WTC11 (cell line): ENCODE data around the gene CA10. TPM values are rescaled to one million over a fixed set of nuclear protein-coding genes. Genes with fewer than 3 reads are reported as not detected.

Source experiments
- ATAC-seq: fragments of 200-7000 bp; cut with Tn5 transposase; 2 replicates; pipeline ENCODE4 v1.10.0; 2021; ENCODE audit warnings: mild to moderate bottlenecking, moderate library complexity
- CTCF ChIA-PET: fragments of 300-600 bp; sonication (Branson Sonifier 250); formaldehyde crosslinking; loops from one replicate; lab custom pipeline; 2021; ENCODE audit warnings: antibody characterized with exemption; lab: Charles Lee
- POLR2A ChIA-PET: fragments of 350-600 bp; sonication (Branson Sonifier 250); formaldehyde crosslinking; loops from one replicate; lab custom pipeline; 2021; ENCODE audit warnings: antibody characterized with exemption; lab: Charles Lee
- DNase-seq: peaks from one replicate; pipeline ENCODE4 v3.0.0; 2021; ENCODE audit warnings: low spot score
- H3K27ac Mint-ChIP-seq: 2 replicates; pipeline ENCODE4 v1.8.0; 2021; ENCODE audit warnings: mixed read lengths
- H3K27me3 Mint-ChIP-seq: 2 replicates; pipeline ENCODE4 v1.8.0; 2021; ENCODE audit warnings: low read depth, mild to moderate bottlenecking, moderate library complexity, mixed read lengths
- H3K36me3 Mint-ChIP-seq: 2 replicates; pipeline ENCODE4 v1.8.0; 2021; ENCODE audit warnings: mixed read lengths
- H3K4me1 Mint-ChIP-seq: 2 replicates; pipeline ENCODE4 v1.8.0; 2022; ENCODE audit warnings: mixed read lengths
- H3K4me3 Mint-ChIP-seq: 2 replicates; pipeline ENCODE4 v1.8.0; 2021; ENCODE audit warnings: mild to moderate bottlenecking, moderate library complexity, mixed read lengths
- H3K9me3 Mint-ChIP-seq: 2 replicates; pipeline ENCODE4 v1.8.0; 2021; ENCODE audit warnings: mixed read lengths
- ARID4B ChIP-seq: sonication (generic); formaldehyde crosslinking; IDR thresholded peaks from 2 replicates; pipeline ENCODE4 v1.8.0; 2023; ENCODE audit warnings: missing genetic modification reagents, mild to moderate bottlenecking, borderline replicate concordance
- CREB1 ChIP-seq: sonication (generic); formaldehyde crosslinking; IDR thresholded peaks from 2 replicates; pipeline ENCODE4 v1.8.0; 2023; ENCODE audit warnings: mild to moderate bottlenecking, missing genetic modification reagents
- ESRRA ChIP-seq: sonication (generic); formaldehyde crosslinking; IDR thresholded peaks from 2 replicates; pipeline ENCODE4 v1.8.1; 2022; ENCODE audit warnings: mild to moderate bottlenecking, missing genetic modification reagents, borderline replicate concordance
- ETV6 ChIP-seq: sonication (generic); formaldehyde crosslinking; IDR thresholded peaks from 2 replicates; pipeline ENCODE4 v1.8.1; 2022; ENCODE audit warnings: mild to moderate bottlenecking, missing genetic modification reagents
- GRHL2 ChIP-seq: fragments of 250-450 bp; sonication (Bioruptor Pico); IDR thresholded peaks from 2 replicates; pipeline ENCODE4 v1.8.0; 2022; ENCODE audit warnings: mild to moderate bottlenecking, moderate library complexity; ENCODE audit not compliant: insufficient replicate concordance, severe bottlenecking
- GTF2I ChIP-seq: fragments of 250-450 bp; sonication (Bioruptor Pico); conservative IDR thresholded peaks from 2 replicates; pipeline ENCODE4 v1.4.0; 2021; ENCODE audit warnings: mild to moderate bottlenecking
- IRF2 ChIP-seq: sonication (generic); formaldehyde crosslinking; IDR thresholded peaks from 2 replicates; pipeline ENCODE4 v1.8.0; 2022; ENCODE audit warnings: low read depth, missing genetic modification reagents, borderline replicate concordance
- JUN ChIP-seq: sonication (generic); formaldehyde crosslinking; IDR thresholded peaks from 2 replicates; pipeline ENCODE4 v1.8.0; 2023; ENCODE audit warnings: mild to moderate bottlenecking, missing genetic modification reagents
- NFATC4 ChIP-seq: fragments of 250-450 bp; sonication (Bioruptor Pico); IDR thresholded peaks from 2 replicates; pipeline ENCODE4 v1.9.0; 2021; ENCODE audit warnings: mild to moderate bottlenecking
- NFE2L1 ChIP-seq: sonication (generic); formaldehyde crosslinking; IDR thresholded peaks from 2 replicates; pipeline ENCODE4 v1.8.1; 2023; ENCODE audit warnings: missing genetic modification reagents
- NR2C2 ChIP-seq: sonication (generic); formaldehyde crosslinking; IDR thresholded peaks from 2 replicates; pipeline ENCODE4 v1.8.0; 2022; ENCODE audit warnings: mild to moderate bottlenecking, missing genetic modification reagents
- NR3C1 ChIP-seq: sonication (generic); formaldehyde crosslinking; conservative IDR thresholded peaks from 2 replicates; pipeline ENCODE4 v1.8.1; 2023; ENCODE audit warnings: low read depth, mild to moderate bottlenecking, missing genetic modification reagents
- RELA ChIP-seq: sonication (generic); formaldehyde crosslinking; IDR thresholded peaks from 2 replicates; pipeline ENCODE4 v1.8.1; 2022; ENCODE audit warnings: missing genetic modification reagents, mild to moderate bottlenecking, borderline replicate concordance
- ZNF263 ChIP-seq: sonication (generic); formaldehyde crosslinking; IDR thresholded peaks from 2 replicates; pipeline ENCODE4 v1.8.1; 2022; ENCODE audit warnings: low read depth, mild to moderate bottlenecking, moderate library complexity, missing genetic modification reagents
- ZNF512 ChIP-seq: sonication (generic); formaldehyde crosslinking; IDR thresholded peaks from 2 replicates; pipeline ENCODE4 v1.8.1; 2022; ENCODE audit warnings: missing genetic modification reagents, borderline replicate concordance
- ZSCAN18 ChIP-seq: fragments of 250-450 bp; sonication (Bioruptor Pico); IDR thresholded peaks from 2 replicates; pipeline ENCODE4 v2.1.2; 2022; ENCODE audit warnings: mild to moderate bottlenecking, moderate library complexity
- total RNA-seq: library from RNA; stranded (reverse); gene quantifications from 3 replicates; pipeline ENCODE4 v1.2.3, GENCODE V29; 2021
- TF ChIP-seq, protein P1 (sequence below): fragments of 250-450 bp; sonication (Bioruptor Pico); IDR thresholded peaks from 2 replicates; pipeline ENCODE4 v1.9.0; 2021; ENCODE audit warnings: mild to moderate bottlenecking
- TF ChIP-seq, protein P2 (sequence below): sonication (generic); formaldehyde crosslinking; IDR thresholded peaks from 2 replicates; pipeline ENCODE4 v1.8.1; 2022; ENCODE audit warnings: mild to moderate bottlenecking, moderate library complexity, missing genetic modification reagents
- TF ChIP-seq, protein P3 (sequence below): sonication (generic); formaldehyde crosslinking; IDR thresholded peaks from 2 replicates; pipeline ENCODE4 v1.8.0; 2022; ENCODE audit warnings: mild to moderate bottlenecking, missing genetic modification reagents

The CA10 gene
- total RNA-seq, 1 experiment from 2014 or later, result 0.90 TPM

DNA sequence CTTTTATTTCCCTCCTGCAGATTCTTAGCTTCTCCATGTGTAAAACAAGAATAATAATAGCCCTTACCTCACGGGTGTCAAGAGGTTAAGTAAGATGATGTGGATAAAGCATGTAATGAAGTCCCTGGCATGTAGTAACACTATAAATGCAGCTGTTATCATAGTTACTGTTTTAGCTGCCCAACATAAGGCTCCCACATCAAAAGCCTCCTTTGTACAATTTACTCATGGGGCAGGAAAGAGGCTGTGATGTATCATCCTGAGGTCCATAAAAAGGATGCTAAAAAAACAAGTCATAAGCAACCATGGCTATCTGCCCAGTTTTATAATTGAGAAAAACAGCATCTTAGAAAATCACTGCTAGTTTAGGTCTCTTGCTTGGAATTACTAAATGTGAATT lies 339.7 kb downstream of the CA10 start:
- Mint-ChIP-seq H3K36me3 (peaks cover 32% of the 10 kb centered on the region), H3K27me3 (peaks cover 3% of the 10 kb centered on the region; the same call in 1 of the 2 replicates), H3K4me3 (no peak overlapping the region), H3K9me3 (peaks cover 66% of the 10 kb centered on the region), H3K27ac (no peak overlapping the region), H3K4me1 (peaks cover 4% of the 10 kb centered on the region; the same call in 1 of the 2 replicates)
- ChIA-PET CTCF (interaction anchor here (1.1 kb wide), 1 partner anchor 55 kb away, joined by 3 read pairs; no protein-coding TSS in a partner anchor), POLR2A (no interaction called here)
- TF ChIP-seq, protein P1, sequence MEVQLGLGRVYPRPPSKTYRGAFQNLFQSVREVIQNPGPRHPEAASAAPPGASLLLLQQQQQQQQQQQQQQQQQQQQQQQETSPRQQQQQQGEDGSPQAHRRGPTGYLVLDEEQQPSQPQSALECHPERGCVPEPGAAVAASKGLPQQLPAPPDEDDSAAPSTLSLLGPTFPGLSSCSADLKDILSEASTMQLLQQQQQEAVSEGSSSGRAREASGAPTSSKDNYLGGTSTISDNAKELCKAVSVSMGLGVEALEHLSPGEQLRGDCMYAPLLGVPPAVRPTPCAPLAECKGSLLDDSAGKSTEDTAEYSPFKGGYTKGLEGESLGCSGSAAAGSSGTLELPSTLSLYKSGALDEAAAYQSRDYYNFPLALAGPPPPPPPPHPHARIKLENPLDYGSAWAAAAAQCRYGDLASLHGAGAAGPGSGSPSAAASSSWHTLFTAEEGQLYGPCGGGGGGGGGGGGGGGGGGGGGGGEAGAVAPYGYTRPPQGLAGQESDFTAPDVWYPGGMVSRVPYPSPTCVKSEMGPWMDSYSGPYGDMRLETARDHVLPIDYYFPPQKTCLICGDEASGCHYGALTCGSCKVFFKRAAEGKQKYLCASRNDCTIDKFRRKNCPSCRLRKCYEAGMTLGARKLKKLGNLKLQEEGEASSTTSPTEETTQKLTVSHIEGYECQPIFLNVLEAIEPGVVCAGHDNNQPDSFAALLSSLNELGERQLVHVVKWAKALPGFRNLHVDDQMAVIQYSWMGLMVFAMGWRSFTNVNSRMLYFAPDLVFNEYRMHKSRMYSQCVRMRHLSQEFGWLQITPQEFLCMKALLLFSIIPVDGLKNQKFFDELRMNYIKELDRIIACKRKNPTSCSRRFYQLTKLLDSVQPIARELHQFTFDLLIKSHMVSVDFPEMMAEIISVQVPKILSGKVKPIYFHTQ, result no peak
- DNase-seq (no peak), ATAC-seq (no peak)

DNA sequence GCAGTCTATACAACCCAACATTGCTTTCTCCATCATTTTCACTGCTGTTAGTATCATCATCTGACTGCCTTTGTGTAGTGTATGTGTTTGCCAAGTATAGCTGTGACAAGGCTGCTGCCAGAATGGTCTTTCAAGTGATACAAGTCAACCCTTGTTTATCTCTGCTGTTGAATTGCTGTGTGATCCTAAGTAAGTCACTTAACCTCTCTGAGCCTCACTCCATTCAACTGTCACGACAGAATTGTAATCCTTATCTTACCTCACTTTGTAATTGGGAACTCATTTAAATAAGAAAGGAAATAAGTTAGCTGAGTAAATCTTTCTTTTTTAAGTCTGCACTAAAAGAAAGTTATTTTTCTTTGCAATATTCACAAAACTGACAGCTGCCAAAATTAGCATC lies 340.6 kb downstream of the CA10 start:
- Mint-ChIP-seq H3K27me3 (peaks cover 3% of the 10 kb centered on the region; the same call in 1 of the 2 replicates), H3K36me3 (peaks cover 27% of the 10 kb centered on the region), H3K27ac (no peak overlapping the region), H3K4me1 (peaks cover 4% of the 10 kb centered on the region; the same call in 1 of the 2 replicates), H3K9me3 (peaks cover 59% of the 10 kb centered on the region), H3K4me3 (no peak overlapping the region)
- ChIA-PET CTCF (interaction anchor here (1.1 kb wide), 1 partner anchor 54 kb away, joined by 3 read pairs; no protein-coding TSS in a partner anchor), POLR2A (no interaction called here)
- no peak for ATAC-seq
- DNase-seq, result no peak
- TF ChIP-seq NFE2L1 (CRISPR knock-in tag), result no peak
- no peak for TF ChIP-seq ZNF512
- no peak for TF ChIP-seq NR2C2 (CRISPR knock-in tag)
- no peak for TF ChIP-seq CREB1
- TF ChIP-seq ZNF263 (CRISPR knock-in tag), result no peak
- TF ChIP-seq NFATC4, result no peak
- TF ChIP-seq, protein P2, sequence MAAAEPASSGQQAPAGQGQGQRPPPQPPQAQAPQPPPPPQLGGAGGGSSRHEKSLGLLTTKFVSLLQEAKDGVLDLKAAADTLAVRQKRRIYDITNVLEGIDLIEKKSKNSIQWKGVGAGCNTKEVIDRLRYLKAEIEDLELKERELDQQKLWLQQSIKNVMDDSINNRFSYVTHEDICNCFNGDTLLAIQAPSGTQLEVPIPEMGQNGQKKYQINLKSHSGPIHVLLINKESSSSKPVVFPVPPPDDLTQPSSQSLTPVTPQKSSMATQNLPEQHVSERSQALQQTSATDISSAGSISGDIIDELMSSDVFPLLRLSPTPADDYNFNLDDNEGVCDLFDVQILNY (CRISPR knock-in tag), result no peak
- TF ChIP-seq GTF2I (CRISPR knock-in tag), result no peak
- no peak for TF ChIP-seq IRF2 (CRISPR knock-in tag)
- TF ChIP-seq, protein P3, sequence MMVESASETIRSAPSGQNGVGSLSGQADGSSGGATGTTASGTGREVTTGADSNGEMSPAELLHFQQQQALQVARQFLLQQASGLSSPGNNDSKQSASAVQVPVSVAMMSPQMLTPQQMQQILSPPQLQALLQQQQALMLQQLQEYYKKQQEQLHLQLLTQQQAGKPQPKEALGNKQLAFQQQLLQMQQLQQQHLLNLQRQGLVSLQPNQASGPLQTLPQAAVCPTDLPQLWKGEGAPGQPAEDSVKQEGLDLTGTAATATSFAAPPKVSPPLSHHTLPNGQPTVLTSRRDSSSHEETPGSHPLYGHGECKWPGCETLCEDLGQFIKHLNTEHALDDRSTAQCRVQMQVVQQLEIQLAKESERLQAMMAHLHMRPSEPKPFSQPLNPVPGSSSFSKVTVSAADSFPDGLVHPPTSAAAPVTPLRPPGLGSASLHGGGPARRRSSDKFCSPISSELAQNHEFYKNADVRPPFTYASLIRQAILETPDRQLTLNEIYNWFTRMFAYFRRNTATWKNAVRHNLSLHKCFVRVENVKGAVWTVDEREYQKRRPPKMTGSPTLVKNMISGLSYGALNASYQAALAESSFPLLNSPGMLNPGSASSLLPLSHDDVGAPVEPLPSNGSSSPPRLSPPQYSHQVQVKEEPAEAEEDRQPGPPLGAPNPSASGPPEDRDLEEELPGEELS, result no peak
- no peak for TF ChIP-seq ARID4B (CRISPR knock-in tag)
- no peak for TF ChIP-seq ZSCAN18
- no peak for TF ChIP-seq JUN (CRISPR knock-in tag)
- no peak for TF ChIP-seq NR3C1 (CRISPR knock-in tag)
- TF ChIP-seq GRHL2 (CRISPR knock-in tag), result no peak
- no peak for TF ChIP-seq ESRRA
- no peak for TF ChIP-seq ETV6 (CRISPR knock-in tag)
- TF ChIP-seq RELA (CRISPR knock-in tag), result no peak
